IMR-90 (cell line): Measurements from ENCODE around the gene LAGE3. TPM values are rescaled to one million over a fixed set of nuclear protein-coding genes. Genes with fewer than 3 reads are reported as not detected.

Experiments
- ATAC-seq: fragments of 200-7000 bp; cut with Tn5 transposase; 2 replicates; pipeline ENCODE4 v1.9.1; 2020; ENCODE audit warnings: low read depth, mild to moderate bottlenecking, moderate library complexity
- BruUV-seq: library from RNA; stranded (reverse); fragments of 400-500 nt; replicated peaks from 2 replicates; lab custom pipeline; 2021; lab: Mats Ljungman, UMichigan
- CTCF ChIA-PET: fragments of 300-600 bp; formaldehyde crosslinking; extraction: SDS; loops from one replicate; lab custom pipeline; 2021; ENCODE audit warnings: antibody characterized with exemption; lab: Yijun Ruan, JAX
- POLR2A ChIA-PET: fragments of 300-600 bp; sonication (Branson Sonifier 250); formaldehyde crosslinking; loops from one replicate; lab custom pipeline; 2022; ENCODE audit warnings: antibody characterized with exemption; ENCODE audit not compliant: unreplicated experiment; lab: Charles Lee
- DNase-seq: peaks from one replicate; pipeline ENCODE4 v3.0.0; 2013
- H2AFZ ChIP-seq: replicated peaks from 2 replicates; pipeline ENCODE3; 2013; ENCODE audit warnings: low read length, mild to moderate bottlenecking; ENCODE audit not compliant: poor library complexity
- H2AK5ac ChIP-seq: 2 replicates; pipeline ENCODE4 v1.6.1; 2013; ENCODE audit warnings: low read depth, low read length, inconsistent platforms
- H2AK9ac ChIP-seq: replicated peaks from 2 replicates; pipeline ENCODE3; 2013; ENCODE audit warnings: mild to moderate bottlenecking, low read depth, low read length, moderate library complexity; ENCODE audit not compliant: poor library complexity
- H2BK120ac ChIP-seq: 2 replicates; pipeline ENCODE4 v1.6.1; 2013; ENCODE audit warnings: low read depth, low read length, inconsistent platforms
- H2BK15ac ChIP-seq: 3 replicates; pipeline ENCODE4 v1.6.1; 2013; ENCODE audit warnings: low read depth, low read length, inconsistent platforms
- H2BK20ac ChIP-seq: 2 replicates; pipeline ENCODE4 v1.6.1; 2013; ENCODE audit warnings: low read depth, mild to moderate bottlenecking, inconsistent platforms, low read length, moderate library complexity
- H2BK5ac ChIP-seq: 2 replicates; pipeline ENCODE4 v1.6.1; 2013; ENCODE audit warnings: mild to moderate bottlenecking, low read depth, low read length, inconsistent platforms; ENCODE audit not compliant: poor library complexity, severe bottlenecking
- H3K14ac ChIP-seq: replicated peaks from 2 replicates; pipeline ENCODE4 v1.6.1; 2013; ENCODE audit warnings: low read depth, low read length, inconsistent platforms
- H3K18ac ChIP-seq: 2 replicates; pipeline ENCODE4 v1.6.1; 2013; ENCODE audit warnings: low read depth, low read length, control low read depth
- H3K23ac ChIP-seq: 2 replicates; pipeline ENCODE4 v1.6.1; 2013; ENCODE audit warnings: low read depth, low read length, inconsistent platforms
- H3K27ac ChIP-seq: 2 replicates; pipeline ENCODE4 v1.5.1; 2013; ENCODE audit warnings: mild to moderate bottlenecking, control low read depth, low read length; ENCODE audit not compliant: insufficient read depth
- H3K27me3 ChIP-seq: 2 replicates; pipeline ENCODE4 v1.6.1; 2013; ENCODE audit warnings: low read length; ENCODE audit not compliant: control insufficient read depth, insufficient read depth
- H3K36me3 ChIP-seq: 2 replicates; pipeline ENCODE4 v1.6.1; 2013; ENCODE audit warnings: low read length, mixed read lengths; ENCODE audit not compliant: control insufficient read depth, insufficient read depth
- H3K4ac ChIP-seq: 2 replicates; pipeline ENCODE4 v1.6.1; 2013; ENCODE audit warnings: low read depth, low read length, inconsistent platforms
- H3K4me1 ChIP-seq: 2 replicates; pipeline ENCODE4 v1.6.1; 2013; ENCODE audit warnings: low read length, mixed read lengths; ENCODE audit not compliant: control insufficient read depth, insufficient read depth
- H3K4me2 ChIP-seq: 2 replicates; pipeline ENCODE4 v1.6.1; 2013; ENCODE audit warnings: low read depth, mild to moderate bottlenecking, control low read depth, low read length, moderate library complexity
- H3K4me3 ChIP-seq: 2 replicates; pipeline ENCODE4 v1.5.1; 2013; ENCODE audit warnings: low read depth, mild to moderate bottlenecking, control low read depth, low read length, moderate library complexity; ENCODE audit not compliant: insufficient read depth
- H3K56ac ChIP-seq: 2 replicates; pipeline ENCODE4 v1.6.1; 2013; ENCODE audit warnings: low read length, inconsistent platforms; ENCODE audit not compliant: insufficient read depth; ENCODE audit errors: extremely low read depth
- H3K79me1 ChIP-seq, 2 experiments: 2 replicates each; pipeline ENCODE4 v1.6.1; 2013; ENCODE audit warnings: low read length in 2 of 2, inconsistent platforms in 1 of 2, low read depth in 1 of 2
- H3K9ac ChIP-seq: 2 replicates; pipeline ENCODE4 v1.6.1; 2013; ENCODE audit warnings: low read depth, low read length, control low read depth
- H3K9me1 ChIP-seq: 2 replicates; pipeline ENCODE4 v1.6.1; 2013; ENCODE audit warnings: low read length, inconsistent platforms; ENCODE audit not compliant: insufficient read depth
- H3K9me3 ChIP-seq: 2 replicates; pipeline ENCODE4 v1.6.1; 2013; ENCODE audit warnings: low read length; ENCODE audit not compliant: control insufficient read depth, insufficient read depth
- H4K20me1 ChIP-seq: 2 replicates; pipeline ENCODE4 v1.6.1; 2013; ENCODE audit warnings: low read length, inconsistent platforms; ENCODE audit not compliant: insufficient read depth
- H4K5ac ChIP-seq: 2 replicates; pipeline ENCODE4 v1.6.1; 2013; ENCODE audit warnings: mild to moderate bottlenecking, low read depth, low read length, control low read depth
- H4K8ac ChIP-seq, 2 experiments: 2 replicates each; pipeline ENCODE4 v1.6.1; 2013; ENCODE audit warnings: low read depth in 2 of 2, low read length in 2 of 2, control low read depth in 1 of 2, inconsistent platforms in 1 of 2
- H4K91ac ChIP-seq: 2 replicates; pipeline ENCODE4 v1.6.1; 2013; ENCODE audit warnings: low read depth, low read length, inconsistent platforms; ENCODE audit not compliant: insufficient read depth
- CEBPB ChIP-seq: IDR thresholded peaks from 2 replicates; pipeline ENCODE4 v1.6.1; 2012; ENCODE audit warnings: low read depth, low read length, improper control_type of control experiment
- FOS ChIP-seq: fragments of 150-350 bp; IDR thresholded peaks from 2 replicates; pipeline ENCODE4 v1.6.1; 2016; ENCODE audit warnings: low read depth, low read length
- MAFK ChIP-seq: IDR thresholded peaks from 2 replicates; pipeline ENCODE4 v1.6.1; 2012; ENCODE audit warnings: low read depth, low read length, improper control_type of control experiment
- MAZ ChIP-seq: IDR thresholded peaks from 2 replicates; pipeline ENCODE4 v1.6.1; 2012; ENCODE audit warnings: low read depth, mild to moderate bottlenecking, low read length, improper control_type of control experiment, moderate library complexity, borderline replicate concordance
- MXI1 ChIP-seq: IDR thresholded peaks from 2 replicates; pipeline ENCODE4 v1.6.1; 2012; ENCODE audit warnings: low read depth, mild to moderate bottlenecking, low read length, moderate library complexity, borderline replicate concordance
- POLR2A ChIP-seq: IDR thresholded peaks from 2 replicates; pipeline ENCODE4 v1.6.1; 2012; ENCODE audit warnings: mild to moderate bottlenecking, low read depth, low read length
- RAD21 ChIP-seq: IDR thresholded peaks from 2 replicates; pipeline ENCODE4 v1.6.1; 2012; ENCODE audit warnings: low read length, improper control_type of control experiment
- RCOR1 ChIP-seq: IDR thresholded peaks from 2 replicates; pipeline ENCODE4 v1.6.1; 2012; ENCODE audit warnings: mild to moderate bottlenecking, low read length, improper control_type of control experiment; ENCODE audit not compliant: insufficient replicate concordance
- SMC3 ChIP-seq: fragments of 150-350 bp; IDR thresholded peaks from 2 replicates; pipeline ENCODE4 v1.6.1; 2016; ENCODE audit warnings: low read depth, mild to moderate bottlenecking, antibody characterized with exemption, low read length, moderate library complexity
- USF2 ChIP-seq: fragments of 150-350 bp; IDR thresholded peaks from 2 replicates; pipeline ENCODE4 v1.6.1; 2017; ENCODE audit warnings: mild to moderate bottlenecking, antibody characterized with exemption, low read length, low read depth
- WGBS, 2 experiments: methylation state at CpG; one replicate each; pipeline versions ENCODE4 v1.1.5 to v1.1.7; 2013; ENCODE audit warnings: missing lambda C conversion rate in 2 of 2; ENCODE audit not compliant: insufficient read length in 1 of 2; ENCODE audit errors: extremely low coverage in 2 of 2; 5-methylcytosine and 5-hydroxymethylcytosine counted together
- dilution Hi-C: fragments of 300-500 bp; cut with HindIII; formaldehyde crosslinking; loops from one replicate; pipeline ENCODE4 v1.14.3; 2018; ENCODE audit warnings: low sequenced_read_pairs; ENCODE audit not compliant: unreplicated experiment
- in situ Hi-C: fragments of 300-500 bp; cut with MboI; formaldehyde crosslinking; loops from 3 replicates; pipeline ENCODE4 v1.14.3; 2019; ENCODE audit warnings: low sequenced_read_pairs, inconsistent platforms, mixed read lengths
- intact Hi-C: fragments of 100-400 bp; cut with micrococcal nuclease; formaldehyde crosslinking; loops from 2 replicates; pipeline ENCODE4 v1.10.0; 2022
- polyA plus RNA-seq, 3 experiments: library from polyadenylated mRNA; depleted of rRNA; stranded (reverse); fragments of >200 nt; gene quantifications; 2 replicates each; pipeline ENCODE4 v1.2.3, GENCODE V29; 2012; ENCODE audit warnings: low replicate concordance in 1 of 3
- total RNA-seq: library from RNA; depleted of rRNA; stranded (reverse); fragments of >200 nt; gene quantifications from 2 replicates; pipeline ENCODE4 v1.2.3, GENCODE V29; 2012
- TF ChIP-seq, protein P1 (sequence below): fragments of 150-350 bp; IDR thresholded peaks from 2 replicates; pipeline ENCODE4 v1.6.1; 2016; ENCODE audit warnings: low read depth, mild to moderate bottlenecking, low read length, moderate library complexity, borderline replicate concordance
- TF ChIP-seq, protein P2 (sequence below): conservative IDR thresholded peaks from 2 replicates; pipeline ENCODE4 v1.5.1; 2012; ENCODE audit warnings: mild to moderate bottlenecking, low read depth, low read length, improper control_type of control experiment

Gene LAGE3
- total and polyA plus RNA-seq, 2 of the 4 experiments (the other 2 are of a cell fraction): 3.6 to 14.8 TPM

GRCh38 chrX:154466907-154467306 lies 12.2 kb downstream of the LAGE3 start:
- WGBS, 2 experiments: 88% methylated on average over 8 of the region's 15 CpGs; no CpG with 5 or more reads in 1 of the 2 experiments
- DNase-seq: no peak
- Histone ChIP-seq H3K4me3 (no peak overlapping the region), H3K23ac (no peak overlapping the region), H3K4ac (no peak overlapping the region), H3K27ac (no peak overlapping the region), H2BK15ac (no peak overlapping the region), H3K36me3 (peaks cover 82% of the 10 kb centered on the region), H4K91ac (no peak overlapping the region), H4K5ac (no peak overlapping the region), H3K9ac (no peak overlapping the region), H4K8ac (no peak overlapping the region), H2BK20ac (no peak overlapping the region), H2AK5ac (no peak overlapping the region), H3K4me2 (no peak overlapping the region), H2AK9ac (no peak overlapping the region), H2BK5ac (no peak overlapping the region), H2BK120ac (no peak overlapping the region), H3K9me1 (no peaks in the 10 kb centered on the region), H3K79me1 (peaks cover 0 to 9% of the 10 kb centered on the region in 2 experiments; a peak in 2 of 4 replicates), H3K27me3 (no peaks in the 10 kb centered on the region), H3K4me1 (no peaks in the 10 kb centered on the region), H3K56ac (no peak overlapping the region), H4K20me1 (peaks cover 14% of the 10 kb centered on the region), H2AFZ (no peak overlapping the region), H3K18ac (no peak overlapping the region), H3K9me3 (no peaks in the 10 kb centered on the region; the same call in 1 of the 2 replicates), H3K14ac (no peak overlapping the region)
- TF ChIP-seq MAFK (no peak), CEBPB (no peak), MXI1 (no peak), USF2 (no peak), MAZ (no peak), RAD21 (no peak), RCOR1 (no peak), SMC3 (no peak), POLR2A (no peak), FOS (no peak)
- TF ChIP-seq, protein P1, sequence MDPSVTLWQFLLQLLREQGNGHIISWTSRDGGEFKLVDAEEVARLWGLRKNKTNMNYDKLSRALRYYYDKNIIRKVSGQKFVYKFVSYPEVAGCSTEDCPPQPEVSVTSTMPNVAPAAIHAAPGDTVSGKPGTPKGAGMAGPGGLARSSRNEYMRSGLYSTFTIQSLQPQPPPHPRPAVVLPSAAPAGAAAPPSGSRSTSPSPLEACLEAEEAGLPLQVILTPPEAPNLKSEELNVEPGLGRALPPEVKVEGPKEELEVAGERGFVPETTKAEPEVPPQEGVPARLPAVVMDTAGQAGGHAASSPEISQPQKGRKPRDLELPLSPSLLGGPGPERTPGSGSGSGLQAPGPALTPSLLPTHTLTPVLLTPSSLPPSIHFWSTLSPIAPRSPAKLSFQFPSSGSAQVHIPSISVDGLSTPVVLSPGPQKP: no peak
- TF ChIP-seq, protein P2, sequence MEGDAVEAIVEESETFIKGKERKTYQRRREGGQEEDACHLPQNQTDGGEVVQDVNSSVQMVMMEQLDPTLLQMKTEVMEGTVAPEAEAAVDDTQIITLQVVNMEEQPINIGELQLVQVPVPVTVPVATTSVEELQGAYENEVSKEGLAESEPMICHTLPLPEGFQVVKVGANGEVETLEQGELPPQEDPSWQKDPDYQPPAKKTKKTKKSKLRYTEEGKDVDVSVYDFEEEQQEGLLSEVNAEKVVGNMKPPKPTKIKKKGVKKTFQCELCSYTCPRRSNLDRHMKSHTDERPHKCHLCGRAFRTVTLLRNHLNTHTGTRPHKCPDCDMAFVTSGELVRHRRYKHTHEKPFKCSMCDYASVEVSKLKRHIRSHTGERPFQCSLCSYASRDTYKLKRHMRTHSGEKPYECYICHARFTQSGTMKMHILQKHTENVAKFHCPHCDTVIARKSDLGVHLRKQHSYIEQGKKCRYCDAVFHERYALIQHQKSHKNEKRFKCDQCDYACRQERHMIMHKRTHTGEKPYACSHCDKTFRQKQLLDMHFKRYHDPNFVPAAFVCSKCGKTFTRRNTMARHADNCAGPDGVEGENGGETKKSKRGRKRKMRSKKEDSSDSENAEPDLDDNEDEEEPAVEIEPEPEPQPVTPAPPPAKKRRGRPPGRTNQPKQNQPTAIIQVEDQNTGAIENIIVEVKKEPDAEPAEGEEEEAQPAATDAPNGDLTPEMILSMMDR: no peak
- dilution Hi-C loops (no loop called here), in situ Hi-C loops (no loop called here), intact Hi-C loops (no loop called here)
- no TSS peak for BruUV-seq
- ChIA-PET CTCF (no interaction called here), POLR2A (no interaction called here)
- ATAC-seq: no peak
